ENCODE data around the gene NUP107. TPM values are rescaled to one million over a fixed set of nuclear protein-coding genes. Genes with fewer than 3 reads are reported as not detected.
A peak's percentile ranks its signal among the peaks of the same experiment; 100 is the strongest.

Gene NUP107
- total RNA-seq, 1 donor from 2014 or later: 76.6 TPM

DNA sequence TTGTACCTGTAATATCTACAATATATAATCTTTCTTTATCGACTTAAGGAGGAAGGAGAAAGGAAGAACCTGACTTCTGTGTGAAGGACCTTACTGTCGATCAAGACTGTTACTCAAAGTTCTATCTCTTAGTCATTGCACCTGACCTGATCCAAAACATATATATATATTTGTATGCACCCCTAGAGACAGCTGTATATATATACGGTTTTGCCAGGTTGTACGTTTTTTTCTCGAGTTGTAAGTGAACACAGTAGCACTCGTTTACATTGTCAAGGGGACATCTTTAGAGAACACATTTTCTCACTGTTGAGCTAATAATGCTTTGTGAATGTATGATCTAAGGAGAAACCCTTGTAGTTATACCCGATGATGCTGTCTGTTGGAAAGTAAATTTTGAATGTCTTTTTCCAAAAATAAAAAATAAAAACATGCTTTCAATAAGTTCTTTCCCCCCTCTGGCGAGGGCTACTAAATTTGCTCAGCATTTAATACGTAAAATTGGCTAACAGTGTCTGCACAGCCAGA lies 58.7 kb downstream of the NUP107 start:
- Mint-ChIP-seq H3K27ac (peak overlapping the region; percentile 91), H3K4me3 (peak overlapping the region; percentile 93), H3K9me3 (no peaks in the 10 kb centered on the region), H3K4me1 (peaks cover 19% of the 10 kb centered on the region), H3K27me3 (ENCODE audit: low read depth) (no peaks in the 10 kb centered on the region), H3K36me3 (peaks cover 8% of the 10 kb centered on the region)
- DNase-seq (ENCODE audit: low spot score in 2 of 2, unreplicated experiment in 2 of 2): no peak
- TF ChIP-seq, protein P1, sequence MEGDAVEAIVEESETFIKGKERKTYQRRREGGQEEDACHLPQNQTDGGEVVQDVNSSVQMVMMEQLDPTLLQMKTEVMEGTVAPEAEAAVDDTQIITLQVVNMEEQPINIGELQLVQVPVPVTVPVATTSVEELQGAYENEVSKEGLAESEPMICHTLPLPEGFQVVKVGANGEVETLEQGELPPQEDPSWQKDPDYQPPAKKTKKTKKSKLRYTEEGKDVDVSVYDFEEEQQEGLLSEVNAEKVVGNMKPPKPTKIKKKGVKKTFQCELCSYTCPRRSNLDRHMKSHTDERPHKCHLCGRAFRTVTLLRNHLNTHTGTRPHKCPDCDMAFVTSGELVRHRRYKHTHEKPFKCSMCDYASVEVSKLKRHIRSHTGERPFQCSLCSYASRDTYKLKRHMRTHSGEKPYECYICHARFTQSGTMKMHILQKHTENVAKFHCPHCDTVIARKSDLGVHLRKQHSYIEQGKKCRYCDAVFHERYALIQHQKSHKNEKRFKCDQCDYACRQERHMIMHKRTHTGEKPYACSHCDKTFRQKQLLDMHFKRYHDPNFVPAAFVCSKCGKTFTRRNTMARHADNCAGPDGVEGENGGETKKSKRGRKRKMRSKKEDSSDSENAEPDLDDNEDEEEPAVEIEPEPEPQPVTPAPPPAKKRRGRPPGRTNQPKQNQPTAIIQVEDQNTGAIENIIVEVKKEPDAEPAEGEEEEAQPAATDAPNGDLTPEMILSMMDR (IDR thresholded peaks at IDR 0.05; ENCODE audit: unreplicated experiment): no peak

DNA sequence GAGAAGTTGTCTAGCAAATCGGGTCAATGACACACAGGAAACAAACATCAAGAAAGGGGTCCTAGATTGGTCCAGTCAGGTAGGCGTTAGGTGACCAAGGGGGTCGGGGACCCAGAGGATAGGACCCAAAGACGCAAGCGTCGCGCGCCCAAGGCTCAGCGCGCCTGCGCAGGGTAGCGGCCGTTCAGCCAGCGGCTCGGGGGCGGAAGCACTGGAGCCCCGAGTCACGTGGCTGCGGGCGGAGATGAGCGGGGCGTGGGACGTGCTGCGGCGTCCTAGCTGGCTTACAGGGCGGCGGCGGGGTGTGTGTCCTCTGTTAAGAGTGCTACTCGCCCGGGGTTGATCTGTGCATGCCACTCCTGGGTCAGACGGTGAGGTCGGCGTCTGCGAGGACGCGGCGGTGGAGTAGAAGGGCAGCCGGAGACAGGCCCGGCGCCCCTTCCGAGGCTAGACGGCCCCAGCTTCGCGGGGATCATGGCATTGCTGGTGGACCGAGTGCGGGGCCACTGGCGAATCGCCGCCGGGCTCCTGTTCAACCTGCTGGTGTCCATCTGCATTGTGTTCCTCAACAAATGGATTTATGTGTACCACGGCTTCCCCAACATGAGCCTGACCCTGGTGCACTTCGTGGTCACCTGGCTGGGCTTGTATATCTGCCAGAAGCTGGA lies 59.3 kb downstream of the NUP107 start, which contains the start of gene SLC35E3:
Gene SLC35E3, plus strand, starts transcription at position 273 of the 668 bp plus-strand sequence. Its CDS starts 202 bp downstream, at position 475.
- DNase-seq (ENCODE audit: low spot score in 2 of 2, unreplicated experiment in 2 of 2): peak; percentile 83 to 88
- peaks cover 8% of the 10 kb centered on the region for H3K36me3 Mint-ChIP-seq
- no peaks in the 10 kb centered on the region for H3K9me3 Mint-ChIP-seq
- H3K4me1 Mint-ChIP-seq: peaks cover 19% of the 10 kb centered on the region
- H3K4me3 Mint-ChIP-seq: peak within 1 kb of the TSS; percentile 93
- TF ChIP-seq, protein P1 (IDR thresholded peaks at IDR 0.05; ENCODE audit: unreplicated experiment): no peak
- no peaks in the 10 kb centered on the region for H3K27me3 Mint-ChIP-seq (ENCODE audit: low read depth)
- peak within 1 kb of the TSS; percentile 91 for H3K27ac Mint-ChIP-seq

DNA sequence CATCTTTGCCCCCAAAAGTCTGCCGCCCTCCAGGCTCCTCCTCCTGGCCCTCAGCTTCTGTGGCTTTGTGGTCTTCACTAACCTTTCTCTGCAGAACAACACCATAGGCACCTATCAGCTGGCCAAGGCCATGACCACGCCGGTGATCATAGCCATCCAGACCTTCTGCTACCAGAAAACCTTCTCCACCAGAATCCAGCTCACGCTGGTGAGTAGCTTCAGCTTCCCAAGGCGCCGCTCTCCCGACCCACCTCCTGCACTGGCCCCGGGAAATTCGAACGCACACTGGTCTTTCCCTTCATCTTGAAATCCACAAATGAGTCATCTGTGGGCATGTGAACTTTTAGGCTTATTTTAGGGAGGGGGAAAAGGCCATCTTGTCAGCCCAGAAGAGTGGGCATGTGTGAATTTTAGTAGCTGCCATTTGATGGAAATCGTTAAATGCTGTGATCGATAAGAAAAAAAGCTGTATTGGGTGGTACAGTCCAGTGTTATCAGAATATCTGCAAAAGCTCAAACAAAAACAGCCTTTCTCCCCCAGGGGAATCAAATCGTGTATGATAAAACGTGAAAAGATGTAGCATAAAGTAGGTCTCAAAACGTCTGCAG lies 59.9 kb downstream of the NUP107 start:
- H3K9me3 Mint-ChIP-seq: no peaks in the 10 kb centered on the region
- peak; percentile 25 to 58 for DNase-seq (ENCODE audit: low spot score in 2 of 2, unreplicated experiment in 2 of 2)
- H3K4me1 Mint-ChIP-seq: peaks cover 19% of the 10 kb centered on the region

DNA sequence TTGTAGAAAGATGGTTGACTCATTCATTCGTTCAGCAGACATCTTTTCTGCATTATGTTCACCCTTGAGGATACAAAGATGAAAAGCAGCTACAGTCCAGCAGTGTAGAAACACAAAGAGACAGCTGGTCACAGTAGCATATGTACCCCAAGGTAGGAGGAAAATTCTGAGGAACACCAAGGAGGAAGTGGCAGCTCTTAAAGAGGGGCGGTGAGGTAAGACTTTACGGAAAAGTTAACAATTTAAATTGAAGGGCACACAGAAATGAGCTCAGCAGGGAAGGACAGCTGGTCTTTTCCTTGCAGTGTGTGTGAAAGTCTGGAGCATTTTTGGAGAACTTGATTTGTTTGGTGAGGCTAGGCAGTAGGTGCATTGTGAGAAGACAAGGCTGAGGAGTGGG lies 62.7 kb downstream of the NUP107 start:
- no peak overlapping the region for H3K27ac Mint-ChIP-seq
- no peak for DNase-seq (ENCODE audit: low spot score in 2 of 2, unreplicated experiment in 2 of 2)
- no peak overlapping the region for H3K4me3 Mint-ChIP-seq
- peaks cover 15% of the 10 kb centered on the region for H3K36me3 Mint-ChIP-seq
- TF ChIP-seq, protein P1 (IDR thresholded peaks at IDR 0.05; ENCODE audit: unreplicated experiment): no peak
- H3K27me3 Mint-ChIP-seq (ENCODE audit: low read depth): no peaks in the 10 kb centered on the region
- peaks cover 19% of the 10 kb centered on the region for H3K4me1 Mint-ChIP-seq
- H3K9me3 Mint-ChIP-seq: no peaks in the 10 kb centered on the region

More for the DNA sequence above, 59.9 kb downstream of the NUP107 start:
- H3K27ac Mint-ChIP-seq: peak overlapping the region; percentile 91
- H3K27me3 Mint-ChIP-seq (ENCODE audit: low read depth): no peaks in the 10 kb centered on the region
- H3K4me3 Mint-ChIP-seq: peak overlapping the region; percentile 93
- H3K36me3 Mint-ChIP-seq: peaks cover 6% of the 10 kb centered on the region
- TF ChIP-seq, protein P1 (IDR thresholded peaks at IDR 0.05; ENCODE audit: unreplicated experiment): no peak

DNA sequence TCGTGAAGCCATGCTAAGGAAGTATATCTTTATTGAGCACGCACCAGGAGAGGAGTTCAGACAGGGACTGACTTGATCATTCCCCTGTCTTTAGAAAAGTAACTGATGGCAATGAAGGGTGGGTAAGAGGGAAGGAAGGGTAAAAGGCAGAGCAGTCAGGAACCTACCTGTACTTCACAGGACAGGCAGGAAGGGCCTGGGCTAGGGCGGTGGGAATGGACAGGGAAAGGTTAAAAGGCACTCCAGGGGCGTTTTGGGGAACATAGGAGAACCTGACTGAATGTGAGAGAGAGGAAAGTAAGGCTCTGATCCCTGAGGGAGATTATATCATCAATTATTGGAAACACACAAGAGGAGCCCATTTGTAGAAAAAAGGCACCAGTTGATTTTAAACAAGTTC lies 63.1 kb downstream of the NUP107 start:
- Mint-ChIP-seq H3K27ac (no peak overlapping the region), H3K27me3 (ENCODE audit: low read depth) (no peaks in the 10 kb centered on the region), H3K4me1 (peaks cover 19% of the 10 kb centered on the region), H3K4me3 (no peak overlapping the region), H3K36me3 (peaks cover 19% of the 10 kb centered on the region), H3K9me3 (no peaks in the 10 kb centered on the region)
- TF ChIP-seq, protein P1 (IDR thresholded peaks at IDR 0.05; ENCODE audit: unreplicated experiment): no peak
- DNase-seq (ENCODE audit: low spot score in 2 of 2, unreplicated experiment in 2 of 2): no peak
